ENCODE results near the gene FOXL1. TPM values are rescaled to one million over a fixed set of nuclear protein-coding genes. Genes with fewer than 3 reads are reported as not detected.

The FOXL1 gene
- total and polyA plus RNA-seq, 2 of the 13 experiments (the other 11 are each of a cell fraction or from before 2014, with no cell fraction given) = not detected

- H3K9ac ChIP-seq (ENCODE audit: insufficient read depth, low read depth, low read length) = no peak overlapping the region
- FAIRE-seq (no peak), ATAC-seq (peak; percentile 24; the same call in 1 of the 3 replicates), DNase-seq (ENCODE audit: low spot score) (no peak)
- no peak overlapping the region for H3K4me2 ChIP-seq (ENCODE audit: low read depth, low read length)
- no peaks in the 10 kb centered on the region for H4K20me1 ChIP-seq (ENCODE audit: insufficient read depth, low read length)
- BruUV-seq (replicated peaks) = no TSS peak
- in situ Hi-C loops (cut with HindIII; ENCODE audit: extremely low pct_ligation_motif_present, low pct_unique_long_range_greater_than_20kb) = no loop called here
- H2AFZ ChIP-seq (ENCODE audit: low read length) = no peak overlapping the region
- TF ChIP-seq GMEB1 (CRISPR knock-in tag; IDR thresholded peaks at IDR 0.05; ENCODE audit: borderline replicate concordance) (no peak), EED (CRISPR knock-in tag; IDR thresholded peaks at IDR 0.05) (0 out of 2 replicates have a peak, but pooled peaks have one; percentile 35)
- ChIA-PET CTCF (ENCODE audit: low intra/inter-chr PET ratio, low total read pairs) (no interaction called here), POLR2A (interaction anchor here (1.2 kb wide), 1 partner anchor 34 kb away, joined by 4 read pairs; no protein-coding TSS in a partner anchor)
- no peak overlapping the region for H3K27ac ChIP-seq (ENCODE audit: extremely low read length, insufficient read depth, low read length)
- H3K9me3 ChIP-seq (ENCODE audit: low read length) = no peaks in the 10 kb centered on the region
- H3K79me2 ChIP-seq (ENCODE audit: insufficient read depth, low read length) = no peaks in the 10 kb centered on the region
- H3K27me3 ChIP-seq (ENCODE audit: control insufficient read depth in 1 of 2, insufficient read depth in 2 of 2, low read length in 2 of 2) = peaks cover 4 to 59% of the 10 kb centered on the region in 2 experiments
- H3K4me3 ChIP-seq (replicated peaks in 1 of 3; ENCODE audit: insufficient read depth in 1 of 3, low read depth in 2 of 3, low read length in 3 of 3) = no peak overlapping the region
- no peaks in the 10 kb centered on the region for H3K4me1 ChIP-seq (ENCODE audit: insufficient read depth, low read length)
- H3K36me3 ChIP-seq (replicated peaks in 1 of 2; ENCODE audit: control insufficient read depth in 1 of 2, insufficient read depth in 2 of 2, low read length in 2 of 2) = no peaks in the 10 kb centered on the region
- 22% methylated on average over 12 of the region's 13 CpGs for WGBS (ENCODE audit: low lambda C conversion rate)
- intact Hi-C loops (cut with micrococcal nuclease; ENCODE audit: unreplicated experiment) = no loop called here
Observed at GRCh38 chr16:86630471-86630870, 52.1 kb downstream of the FOXL1 start.

- DNase-seq (ENCODE audit: low spot score) (no peak), ATAC-seq (no peak), FAIRE-seq (no peak)
- H3K79me2 ChIP-seq (ENCODE audit: insufficient read depth, low read length) = no peaks in the 10 kb centered on the region
- H3K4me1 ChIP-seq (ENCODE audit: insufficient read depth, low read length) = no peaks in the 10 kb centered on the region
- no peak overlapping the region for H3K4me3 ChIP-seq (replicated peaks in 1 of 3; ENCODE audit: insufficient read depth in 1 of 3, low read depth in 2 of 3, low read length in 3 of 3)
- H3K36me3 ChIP-seq (replicated peaks in 1 of 2; ENCODE audit: control insufficient read depth in 1 of 2, insufficient read depth in 2 of 2, low read length in 2 of 2) = no peaks in the 10 kb centered on the region
- H3K27ac ChIP-seq (ENCODE audit: extremely low read length, insufficient read depth, low read length) = no peak overlapping the region
- H2AFZ ChIP-seq (ENCODE audit: low read length) = no peak overlapping the region
- H3K4me2 ChIP-seq (ENCODE audit: low read depth, low read length) = no peak overlapping the region
- no peak overlapping the region for H3K9ac ChIP-seq (ENCODE audit: insufficient read depth, low read depth, low read length)
- ChIA-PET CTCF (ENCODE audit: low intra/inter-chr PET ratio, low total read pairs) (no interaction called here), POLR2A (no interaction called here)
- 16% methylated on average over 9 of the region's 9 CpGs for WGBS (ENCODE audit: low lambda C conversion rate)
- BruUV-seq (replicated peaks) = no TSS peak
- in situ Hi-C loops (cut with HindIII; ENCODE audit: extremely low pct_ligation_motif_present, low pct_unique_long_range_greater_than_20kb) = no loop called here
- intact Hi-C loops (cut with micrococcal nuclease; ENCODE audit: unreplicated experiment) = no loop called here
- H3K27me3 ChIP-seq (ENCODE audit: control insufficient read depth in 1 of 2, insufficient read depth in 2 of 2, low read length in 2 of 2) = peaks cover 4 to 57% of the 10 kb centered on the region in 2 experiments
- no peaks in the 10 kb centered on the region for H3K9me3 ChIP-seq (ENCODE audit: low read length)
- H4K20me1 ChIP-seq (ENCODE audit: insufficient read depth, low read length) = no peaks in the 10 kb centered on the region
- TF ChIP-seq ZMAT5 (CRISPR knock-in tag; IDR thresholded peaks at IDR 0.05; ENCODE audit: borderline replicate concordance, low read depth) (no peak), ZFX (CRISPR knock-in tag; IDR thresholded peaks at IDR 0.05; ENCODE audit: low read depth) (no peak), KAT7 (CRISPR knock-in tag; IDR thresholded peaks at IDR 0.05; ENCODE audit: borderline replicate concordance) (no peak), ZBTB26 (CRISPR knock-in tag; IDR thresholded peaks at IDR 0.05; ENCODE audit: borderline replicate concordance) (no peak), DMAP1 (CRISPR knock-in tag; IDR thresholded peaks at IDR 0.05) (no peak), ZNF569 (CRISPR knock-in tag; IDR thresholded peaks at IDR 0.05; ENCODE audit: borderline replicate concordance) (no peak), ZNF543 (CRISPR knock-in tag; IDR thresholded peaks at IDR 0.05) (no peak), BRCA1 (CRISPR knock-in tag; IDR thresholded peaks at IDR 0.05) (no peak), ZNF597 (CRISPR knock-in tag; IDR thresholded peaks at IDR 0.05) (no peak), ZNF274 (CRISPR knock-in tag; IDR thresholded peaks at IDR 0.05) (no peak), SKI (IDR thresholded peaks at IDR 0.05; ENCODE audit: partially characterized antibody) (no peak)
Observed at GRCh38 chr16:86631444-86631843, 53.1 kb downstream of the FOXL1 start.
